Stimulated activated naive CD8-positive, alpha-beta T cell treated with anti-CD3 and anti-CD28 coated beads, Interleukin-15, Interleukin-2, amounts not matched to agents 100 U/mL and 50 U/mL, for 24 hours (primary cell): ENCODE results near the gene ALG6.

Source experiments
- ATAC-seq: fragments of 150-1000 bp; cut with Tn5 transposase; one replicate; pipeline ENCODE4 v1.10.0; 2021
- DNase-seq: peaks from one replicate; pipeline ENCODE4 v3.0.0; 2021

Gene ALG6

DNA sequence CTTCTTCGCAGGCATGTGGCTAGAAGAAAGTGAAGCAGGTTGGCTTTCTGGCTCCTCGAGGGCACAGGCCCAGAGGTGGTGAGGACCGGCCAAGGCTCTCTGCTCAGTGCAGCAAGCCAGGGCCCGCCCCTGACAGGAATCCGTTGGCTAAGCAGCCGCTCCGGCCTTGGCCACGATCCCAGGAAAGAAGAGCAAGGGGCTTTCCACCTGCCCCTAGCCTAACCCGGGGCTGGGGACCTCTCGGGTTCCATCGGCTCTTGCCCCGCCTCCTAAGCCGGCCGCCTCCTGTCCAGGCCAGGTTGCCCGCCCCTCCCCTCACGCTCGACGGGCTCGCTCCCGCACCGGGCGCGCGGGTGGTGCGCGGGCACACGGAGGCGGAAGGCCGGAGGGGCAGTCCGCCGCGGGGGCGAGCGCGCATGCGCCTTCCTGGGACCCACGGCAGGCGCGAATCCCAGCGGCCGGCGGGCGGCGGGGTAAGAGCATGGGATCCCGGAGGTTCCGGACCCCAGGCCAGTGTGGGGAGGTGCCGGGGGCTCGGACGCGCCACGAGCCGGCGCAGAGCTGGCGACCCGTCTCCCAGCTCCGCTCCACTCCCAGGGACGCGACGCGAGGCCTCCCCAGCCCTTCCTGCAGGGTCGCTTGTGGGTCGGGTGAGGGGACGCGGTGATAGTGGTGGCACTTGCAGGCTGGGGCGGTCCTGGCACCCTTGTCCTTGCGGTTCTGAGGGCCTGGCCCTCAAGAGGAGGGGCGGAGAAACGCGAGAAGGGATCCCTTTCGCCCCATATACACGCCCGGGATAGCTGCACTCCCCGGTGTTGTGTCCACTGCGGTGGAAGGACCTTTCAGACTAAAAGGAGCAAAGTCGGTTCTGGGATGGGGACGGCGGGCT is at the start of gene ALG6:
TSS of gene ALG6 (plus strand) at position 413 of the 889 bp plus-strand sequence. CDS start 3,351 bp downstream, outside the sequence.
- DNase-seq (peak; percentile 97), ATAC-seq (peak; percentile 96)

GRCh38 chr1:63317817-63318152 is 49.6 kb upstream of the ALG6 start:
- no peak for ATAC-seq
- no peak for DNase-seq

DNA sequence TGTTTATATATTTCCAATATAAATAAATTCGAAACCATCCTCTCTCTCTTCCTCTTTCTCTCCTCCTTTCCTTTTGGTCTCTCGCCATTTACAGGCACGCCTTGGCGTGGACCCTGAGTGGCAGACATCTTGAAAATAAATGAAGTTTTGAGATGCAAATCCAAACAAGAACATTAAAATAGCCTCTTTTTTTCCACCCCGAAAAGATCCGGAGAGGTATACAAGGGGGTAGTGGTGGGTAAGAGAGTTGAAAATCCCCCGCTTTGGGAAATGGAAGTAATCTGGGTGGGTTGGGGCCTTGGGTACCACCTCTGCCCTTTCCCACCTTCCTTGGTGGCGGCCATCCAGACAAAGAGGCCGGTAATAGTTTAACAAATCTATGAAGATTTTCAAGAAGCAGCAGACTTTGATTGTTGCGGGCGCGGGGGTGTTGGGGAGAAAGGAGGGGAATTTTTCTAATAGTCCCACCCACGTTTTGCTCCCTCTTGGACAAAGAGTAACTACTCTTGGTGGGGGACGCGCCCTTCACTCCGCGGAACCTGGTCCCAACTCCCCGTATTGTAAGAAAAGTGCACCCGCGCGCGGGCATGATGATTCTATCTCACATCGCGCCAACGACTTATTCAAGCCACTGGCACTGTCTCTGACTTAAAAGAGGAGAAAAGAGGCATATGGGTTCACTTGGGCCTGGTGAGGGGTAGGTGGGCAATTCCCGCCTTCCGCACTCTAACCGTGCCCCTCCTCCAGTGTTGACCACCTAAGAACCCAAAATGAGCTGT is 49.0 kb upstream of the ALG6 start:
- DNase-seq, result no peak
- ATAC-seq, result no peak

DNA sequence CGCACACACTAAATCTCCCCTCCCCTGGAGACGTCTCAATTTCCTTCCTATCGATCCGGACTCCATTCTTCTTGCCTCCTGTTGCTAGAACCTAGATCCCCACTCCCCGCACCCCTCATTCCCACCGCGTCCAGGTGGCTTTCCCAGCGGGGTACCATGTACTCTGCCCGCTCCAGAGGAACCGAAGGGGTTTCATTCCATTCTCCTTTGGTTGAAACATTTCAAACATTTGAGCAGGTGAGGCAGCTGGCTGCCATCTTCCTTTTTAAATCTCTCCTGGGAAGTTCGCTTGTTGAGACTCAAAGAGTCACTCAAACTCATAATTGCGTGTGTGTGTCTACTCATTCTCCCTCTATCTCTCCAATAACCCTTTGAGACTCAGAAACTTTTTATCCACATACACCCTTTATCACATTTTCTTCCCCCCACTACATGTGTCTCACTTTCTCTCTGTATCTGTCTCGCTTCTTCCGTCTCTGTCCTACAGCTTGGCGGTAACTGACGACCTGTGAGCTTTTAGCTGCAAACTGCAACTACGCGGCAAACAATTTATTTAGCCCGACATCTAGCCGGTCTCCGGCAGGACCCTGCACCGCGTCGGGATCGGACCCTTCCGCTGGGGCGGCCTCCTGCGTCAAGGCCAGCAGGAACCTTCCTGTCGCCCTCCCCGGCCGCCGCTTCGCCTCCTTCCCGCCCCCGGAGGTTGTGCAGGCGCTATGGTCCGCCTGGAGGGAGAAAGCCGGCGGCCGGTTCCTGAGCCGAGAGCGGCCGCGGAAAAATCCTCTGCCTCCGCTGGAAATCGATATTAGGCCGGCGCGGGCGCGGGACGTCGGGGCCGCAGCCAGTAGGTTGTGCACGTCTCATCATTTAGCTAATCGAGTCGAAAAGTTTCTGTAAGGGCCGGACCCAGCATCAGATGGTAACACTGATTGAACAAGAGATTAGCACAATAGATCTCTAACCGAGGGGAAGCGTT is 48.1 kb upstream of the ALG6 start:
- DNase-seq (no peak), ATAC-seq (no peak)

- DNase-seq (no peak), ATAC-seq (no peak)
Measured at GRCh38 chr1:63320022-63320721, 47.3 kb upstream of the ALG6 start.

DNA sequence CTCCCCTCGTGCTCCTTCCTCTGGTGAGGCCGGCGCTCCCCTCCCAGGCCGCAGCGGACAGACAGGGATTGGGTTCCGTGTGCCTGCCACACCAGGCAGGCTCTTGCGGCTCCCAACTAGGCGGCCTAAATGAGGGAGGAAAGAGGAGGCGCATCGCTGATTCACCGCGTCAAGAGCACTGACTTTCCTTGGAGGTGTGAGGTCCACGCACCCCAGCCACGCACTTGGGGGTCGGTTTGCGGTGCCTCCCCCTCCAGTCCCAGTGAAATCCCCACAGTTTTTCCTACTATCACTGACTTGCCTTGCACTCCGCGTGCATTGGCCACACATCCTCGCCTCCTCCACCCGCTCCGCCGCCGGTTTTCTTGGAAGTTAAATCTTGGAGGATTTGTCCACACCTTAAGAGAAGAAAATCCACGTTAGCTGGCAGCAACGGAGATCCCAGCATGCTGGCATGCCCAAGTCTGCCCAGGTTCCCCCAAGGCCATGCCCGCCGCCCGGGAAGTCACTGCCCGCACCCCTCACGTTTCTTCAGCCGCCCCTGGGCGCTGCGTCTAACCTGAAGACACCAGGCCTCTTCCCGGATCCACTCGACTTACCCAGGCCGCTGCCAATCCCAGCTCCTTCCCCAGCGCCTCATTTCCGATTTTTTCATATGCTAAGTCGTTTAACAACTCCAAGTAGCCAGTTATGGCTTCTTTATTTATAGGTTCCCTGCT is 46.2 kb upstream of the ALG6 start:
- ATAC-seq (no peak), DNase-seq (no peak)

DNA sequence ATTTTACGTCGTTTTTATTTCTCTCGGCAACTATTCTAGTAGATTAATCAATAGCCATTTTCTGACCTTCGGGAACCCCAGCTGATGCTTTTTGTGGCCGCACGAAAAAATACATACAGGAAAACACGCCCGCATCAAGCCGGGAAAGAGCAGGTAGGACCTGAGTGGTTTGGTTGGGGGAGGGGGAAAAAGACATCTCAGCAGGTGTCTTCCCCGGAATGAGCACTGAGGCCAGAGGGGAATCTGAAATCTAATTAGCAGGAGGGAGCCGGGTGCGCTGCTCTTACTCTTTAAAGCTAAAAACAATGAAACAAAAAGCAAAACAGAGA is 45.7 kb upstream of the ALG6 start:
- ATAC-seq (no peak), DNase-seq (no peak)

DNA sequence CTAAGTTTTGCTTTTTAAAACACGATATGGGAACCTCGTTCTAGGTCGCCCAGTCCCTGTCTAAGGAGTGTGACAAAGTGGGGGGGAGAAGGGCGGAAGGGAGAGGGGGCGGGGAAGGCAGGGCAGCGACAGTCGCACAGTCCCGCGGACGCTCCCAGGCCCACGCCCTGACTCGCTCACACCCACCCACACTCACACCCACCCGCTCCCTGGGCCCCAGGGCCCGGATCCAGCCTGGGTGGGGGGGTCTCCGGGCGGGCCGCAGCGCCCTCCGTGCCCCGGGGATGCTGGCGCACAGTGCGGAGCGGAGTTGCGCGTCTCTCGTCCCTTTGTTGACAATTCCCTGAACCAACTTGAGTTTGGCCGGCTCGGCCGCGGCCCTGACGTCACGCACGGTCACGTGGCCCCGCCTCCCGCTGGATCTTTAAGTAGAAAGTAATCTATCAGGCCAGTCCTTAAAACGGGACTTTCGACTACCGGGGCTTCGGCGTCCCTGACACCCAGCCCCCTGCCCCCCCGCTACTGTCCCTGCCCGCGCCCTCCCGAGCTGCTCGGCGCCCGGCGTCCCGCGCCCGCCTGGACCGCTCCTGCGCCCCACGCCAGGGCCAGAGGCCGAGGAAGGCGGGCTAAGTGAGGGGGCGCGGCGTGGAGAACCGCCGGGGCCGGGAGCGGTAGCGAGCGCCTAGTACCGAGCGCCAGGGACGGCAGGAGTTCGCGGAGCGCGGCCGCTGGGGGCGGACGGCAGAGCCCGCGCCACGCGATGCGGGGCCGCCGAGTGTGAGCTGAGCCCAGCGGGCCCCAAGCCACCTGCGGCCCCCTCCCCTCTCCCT is 45.1 kb upstream of the ALG6 start, which contains the start of gene FOXD3:
TSS of gene FOXD3 (plus strand) at position 454 of the 830 bp plus-strand sequence. CDS start 492 bp downstream, outside the sequence.
- peak; percentile 32 for ATAC-seq

GRCh38 chr1:63322944-63323864 is 44.2 kb upstream of the ALG6 start:
- ATAC-seq, result peak; percentile 4
- DNase-seq, result peak; percentile 45

More for the DNA sequence above, 45.1 kb upstream of the ALG6 start, which contains the start of gene FOXD3:
- peak; percentile 55 for DNase-seq

GRCh38 chr1:63323865-63324778 is 43.3 kb upstream of the ALG6 start:
- ATAC-seq (no peak), DNase-seq (no peak)

GRCh38 chr1:63324779-63325119 is 42.7 kb upstream of the ALG6 start:
- no peak for ATAC-seq
- no peak for DNase-seq

DNA sequence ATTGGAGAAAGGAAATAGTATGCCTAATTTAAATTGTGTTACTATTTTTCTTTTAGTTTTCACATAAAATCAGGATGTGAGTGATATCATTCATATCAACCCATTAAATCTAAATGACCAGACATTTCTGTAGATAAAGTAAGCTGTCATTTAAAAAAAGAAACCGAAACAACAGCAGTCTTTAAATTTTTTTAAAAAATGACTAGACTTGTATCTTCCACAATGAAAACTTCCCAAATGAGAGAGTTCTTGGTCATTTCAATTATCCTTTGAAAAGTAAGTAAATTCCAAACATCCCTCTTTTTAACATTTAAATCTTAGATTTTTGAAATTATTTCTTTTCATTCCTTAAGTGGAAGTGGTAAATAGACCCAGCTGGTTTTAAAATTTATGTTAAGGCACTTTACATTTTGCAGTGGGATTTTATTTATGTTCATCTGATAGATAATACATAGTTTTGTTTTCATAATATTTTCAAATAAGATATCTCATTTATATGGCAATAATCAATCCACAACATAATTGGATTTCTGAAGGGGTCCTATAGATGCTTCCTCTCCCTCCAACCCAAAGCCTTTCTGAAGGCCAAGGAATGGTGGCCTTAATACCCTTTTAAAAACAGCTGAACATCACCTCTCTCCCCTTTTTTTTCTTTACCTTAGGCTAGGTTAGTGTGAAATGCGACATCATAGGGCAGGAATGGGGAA is 42.0 kb upstream of the ALG6 start:
- no peak for ATAC-seq
- no peak for DNase-seq

DNA sequence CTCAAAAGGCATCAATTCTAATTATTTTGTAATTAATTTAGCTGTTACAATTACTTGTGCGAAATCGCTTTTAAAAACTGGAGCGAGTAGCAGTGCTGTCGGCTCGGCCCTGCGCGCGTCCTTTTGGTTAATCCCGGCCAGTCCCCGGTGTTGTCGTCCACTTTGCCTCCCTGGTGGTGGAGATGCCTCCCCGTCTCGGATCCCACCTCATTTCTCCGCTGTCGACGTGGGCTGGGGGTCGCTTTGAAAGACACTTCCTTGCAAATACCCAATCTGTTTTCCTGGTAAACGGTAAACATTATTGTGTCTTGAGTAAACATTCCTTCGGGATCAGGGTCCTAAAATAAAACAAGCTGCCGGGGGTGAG is 41.3 kb upstream of the ALG6 start:
- ATAC-seq (no peak), DNase-seq (no peak)

DNA sequence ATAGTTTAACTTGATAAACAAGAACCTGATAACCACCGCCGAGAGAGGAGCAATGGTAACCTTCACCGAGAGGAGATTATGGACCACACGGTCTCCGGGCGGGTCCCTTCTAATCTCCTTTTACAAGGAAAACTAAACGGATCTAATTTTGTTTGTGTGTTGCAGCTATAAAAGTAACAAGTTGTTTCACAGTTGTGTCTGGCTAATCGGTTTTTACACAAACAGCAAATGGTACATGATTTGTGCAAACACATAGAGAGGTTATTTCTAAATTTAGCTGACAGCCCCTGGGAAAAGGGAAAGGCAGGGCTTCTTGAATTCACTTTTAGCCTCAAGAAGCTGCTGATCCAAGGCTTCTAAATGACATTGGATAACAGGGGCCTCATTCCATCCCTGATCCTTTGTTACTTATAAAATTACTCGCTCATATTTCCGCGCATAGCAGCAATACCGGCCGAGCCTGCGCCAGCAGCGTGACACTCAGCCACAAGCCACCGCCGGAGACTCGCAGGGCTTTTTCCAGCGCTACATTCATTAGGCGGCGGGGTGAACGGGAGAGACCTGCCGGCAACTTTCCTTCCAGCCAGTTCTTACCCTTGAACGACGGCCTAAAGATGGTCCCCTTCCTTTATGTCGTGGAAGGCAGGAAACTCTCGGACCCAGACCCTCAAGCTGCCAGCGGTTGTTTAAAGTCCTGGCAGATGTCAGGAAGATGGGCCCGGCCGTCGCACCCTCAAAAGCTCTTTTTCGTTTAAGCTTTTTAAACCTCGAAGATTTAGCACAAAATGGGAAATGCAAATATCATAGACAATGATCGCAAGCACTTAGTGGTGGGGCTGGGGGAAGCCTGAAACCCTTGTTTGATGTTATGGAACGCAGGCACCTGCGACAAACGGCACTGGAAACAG is 40.7 kb upstream of the ALG6 start:
- DNase-seq, result no peak
- no peak for ATAC-seq

- peak; percentile 66 for DNase-seq
- peak; percentile 62 for ATAC-seq
Measured at GRCh38 chr1:63327417-63328054, 39.9 kb upstream of the ALG6 start.

- no peak for ATAC-seq
- no peak for DNase-seq
Measured at GRCh38 chr1:63328122-63328521, 39.3 kb upstream of the ALG6 start.
